HCEC 1CT (cell line): Measurements from ENCODE around the gene CYP8B1.

Experiments
- DNase-seq: peaks from one replicate; pipeline ENCODE4 v3.0.0-alpha.2; 2017

The CYP8B1 gene

GRCh38 chr3:42851228-42851834 lies 24.3 kb downstream of the CYP8B1 start:
- DNase-seq: no peak

- DNase-seq: no peak
Measured at GRCh38 chr3:42850263-42850662, 25.4 kb downstream of the CYP8B1 start.

- no peak for DNase-seq
Measured at GRCh38 chr3:42849017-42849416, 26.7 kb downstream of the CYP8B1 start.

GRCh38 chr3:42847731-42848130 lies 27.9 kb downstream of the CYP8B1 start:
- no peak for DNase-seq

GRCh38 chr3:42846685-42847522 lies 28.8 kb downstream of the CYP8B1 start:
- DNase-seq: no peak

GRCh38 chr3:42844815-42845214 lies 30.9 kb downstream of the CYP8B1 start:
- DNase-seq: no peak

GRCh38 chr3:42844412-42844713 lies 31.3 kb downstream of the CYP8B1 start:
- no peak for DNase-seq

- no peak for DNase-seq
Measured at GRCh38 chr3:42843713-42844411, 31.8 kb downstream of the CYP8B1 start.

GRCh38 chr3:42841332-42841731 lies 34.3 kb downstream of the CYP8B1 start:
- DNase-seq: no peak

- DNase-seq: peak; percentile 70
Measured at GRCh38 chr3:42839616-42840015, 36.1 kb downstream of the CYP8B1 start.

GRCh38 chr3:42838571-42838970 lies 37.1 kb downstream of the CYP8B1 start:
- DNase-seq: no peak

- DNase-seq: no peak
Measured at GRCh38 chr3:42836150-42837123, 39.2 kb downstream of the CYP8B1 start.

GRCh38 chr3:42831321-42831713 lies 44.4 kb downstream of the CYP8B1 start:
- peak; percentile 54 for DNase-seq

- peak; percentile 53 for DNase-seq
Measured at GRCh38 chr3:42830437-42831320, 45.0 kb downstream of the CYP8B1 start.

- no peak for DNase-seq
Measured at GRCh38 chr3:42829628-42830436, 45.8 kb downstream of the CYP8B1 start.

- DNase-seq: no peak
Measured at GRCh38 chr3:42829083-42829627, 46.5 kb downstream of the CYP8B1 start.

- no peak for DNase-seq
Measured at GRCh38 chr3:42827654-42828053, 48.0 kb downstream of the CYP8B1 start.

- no peak for DNase-seq
Measured at GRCh38 chr3:42827023-42827422, 48.7 kb downstream of the CYP8B1 start.

GRCh38 chr3:42826141-42826540 lies 49.5 kb downstream of the CYP8B1 start:
- DNase-seq: no peak

GRCh38 chr3:42823351-42823750 lies 52.3 kb downstream of the CYP8B1 start:
- DNase-seq: no peak

- peak; percentile 12 for DNase-seq
Measured at GRCh38 chr3:42822828-42823227, 52.9 kb downstream of the CYP8B1 start.
